GM20000 (cell line): ENCODE data around the gene NPL.

Experiments used
- DNase-seq: peaks from one replicate; pipeline ENCODE4 v3.0.0; 2012; ENCODE audit warnings: low spot score
- TF ChIP-seq, protein P1 (sequence below): IDR thresholded peaks from 2 replicates; pipeline ENCODE4 v1.5.1; 2012; ENCODE audit warnings: mild to moderate bottlenecking, control low read depth; ENCODE audit errors: extremely low read depth, missing control alignments

The NPL gene

DNA sequence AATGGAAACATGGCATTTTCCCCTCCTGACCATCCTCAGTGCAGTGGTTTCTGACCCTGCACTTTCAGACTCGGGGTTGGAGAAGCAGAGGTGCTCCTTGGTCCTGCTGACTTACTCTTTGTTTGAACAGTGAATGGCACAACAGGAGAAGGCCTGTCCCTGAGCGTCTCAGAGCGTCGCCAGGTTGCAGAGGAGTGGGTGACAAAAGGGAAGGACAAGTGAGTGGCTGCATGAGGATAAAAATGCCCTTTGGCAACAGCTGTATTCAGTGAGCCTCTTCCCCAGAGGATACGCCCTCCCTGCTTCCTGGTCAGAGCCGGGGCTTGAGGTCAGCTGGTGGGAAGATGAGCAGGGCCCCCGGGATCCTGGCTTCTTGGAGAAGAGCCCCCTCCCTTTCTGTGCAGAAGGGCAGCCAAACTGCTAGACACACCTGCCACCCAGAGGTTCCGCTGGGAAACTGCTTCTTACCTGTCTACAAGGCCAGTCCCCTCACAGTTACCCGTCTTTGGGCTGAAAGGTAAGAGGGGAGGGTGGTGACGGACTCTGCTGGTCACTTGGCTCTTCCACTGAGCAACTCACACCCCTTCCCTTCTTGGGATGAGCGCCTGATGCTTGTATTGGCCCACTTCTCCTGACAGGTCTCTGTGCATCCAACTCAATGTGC is 16.6 kb downstream of the NPL start:
- TF ChIP-seq, protein P1, sequence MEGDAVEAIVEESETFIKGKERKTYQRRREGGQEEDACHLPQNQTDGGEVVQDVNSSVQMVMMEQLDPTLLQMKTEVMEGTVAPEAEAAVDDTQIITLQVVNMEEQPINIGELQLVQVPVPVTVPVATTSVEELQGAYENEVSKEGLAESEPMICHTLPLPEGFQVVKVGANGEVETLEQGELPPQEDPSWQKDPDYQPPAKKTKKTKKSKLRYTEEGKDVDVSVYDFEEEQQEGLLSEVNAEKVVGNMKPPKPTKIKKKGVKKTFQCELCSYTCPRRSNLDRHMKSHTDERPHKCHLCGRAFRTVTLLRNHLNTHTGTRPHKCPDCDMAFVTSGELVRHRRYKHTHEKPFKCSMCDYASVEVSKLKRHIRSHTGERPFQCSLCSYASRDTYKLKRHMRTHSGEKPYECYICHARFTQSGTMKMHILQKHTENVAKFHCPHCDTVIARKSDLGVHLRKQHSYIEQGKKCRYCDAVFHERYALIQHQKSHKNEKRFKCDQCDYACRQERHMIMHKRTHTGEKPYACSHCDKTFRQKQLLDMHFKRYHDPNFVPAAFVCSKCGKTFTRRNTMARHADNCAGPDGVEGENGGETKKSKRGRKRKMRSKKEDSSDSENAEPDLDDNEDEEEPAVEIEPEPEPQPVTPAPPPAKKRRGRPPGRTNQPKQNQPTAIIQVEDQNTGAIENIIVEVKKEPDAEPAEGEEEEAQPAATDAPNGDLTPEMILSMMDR, result no peak
- no peak for DNase-seq

- no peak for DNase-seq
- TF ChIP-seq, protein P1, result no peak
These were observed 18.3 kb downstream of the NPL start for GRCh38 chr1:182807907-182808306.

- no peak for DNase-seq
- TF ChIP-seq, protein P1, result no peak
These were observed 19.9 kb downstream of the NPL start for GRCh38 chr1:182809414-182809957.

GRCh38 chr1:182811975-182812722 is 22.6 kb downstream of the NPL start:
- TF ChIP-seq, protein P1, result no peak
- no peak for DNase-seq

DNA sequence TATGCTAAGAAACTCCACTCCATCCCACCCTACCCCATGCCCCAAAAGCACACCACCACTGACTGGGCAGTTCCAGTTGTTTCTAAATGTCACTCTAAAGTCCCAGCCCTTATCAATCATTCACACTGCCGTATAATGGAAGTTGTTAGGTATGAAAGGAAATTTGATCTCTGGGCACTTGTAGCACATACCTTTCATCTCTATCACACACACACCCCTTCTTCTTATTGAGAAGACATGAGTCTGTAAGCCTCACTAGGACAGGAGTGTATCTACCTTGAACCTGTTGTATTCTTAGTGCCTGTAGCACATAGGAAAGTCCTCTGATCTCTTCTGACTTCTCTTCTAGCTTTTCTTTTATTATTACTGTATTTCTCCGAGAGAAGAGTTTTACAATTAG is 27.3 kb downstream of the NPL start:
- DNase-seq, result no peak
- TF ChIP-seq, protein P1, result no peak

- no peak for DNase-seq
- TF ChIP-seq, protein P1, result no peak
These were observed 28.2 kb downstream of the NPL start for GRCh38 chr1:182817802-182818201.

- no peak for DNase-seq
- TF ChIP-seq, protein P1, result no peak
These were observed 33.6 kb downstream of the NPL start for GRCh38 chr1:182823220-182823619.
